Measurements from ENCODE around the gene FGGY.

- TF ChIP-seq POLR2A (IDR thresholded peaks at IDR 0.05; ENCODE audit: low read length): no peak
- TF ChIP-seq GATA1 (IDR thresholded peaks at IDR 0.05; ENCODE audit: low read depth, low read length): no peak
Observed at GRCh38 chr1:59309795-59310548, 13.1 kb downstream of the FGGY start.
